ENCODE results near the gene SMU1. TPM values are rescaled to one million over a fixed set of nuclear protein-coding genes. Genes with fewer than 3 reads are reported as not detected.

The SMU1 gene
- total and polyA plus RNA-seq, 7 donors, result 8.4 to 18.4 (median 15.5) TPM

DNA sequence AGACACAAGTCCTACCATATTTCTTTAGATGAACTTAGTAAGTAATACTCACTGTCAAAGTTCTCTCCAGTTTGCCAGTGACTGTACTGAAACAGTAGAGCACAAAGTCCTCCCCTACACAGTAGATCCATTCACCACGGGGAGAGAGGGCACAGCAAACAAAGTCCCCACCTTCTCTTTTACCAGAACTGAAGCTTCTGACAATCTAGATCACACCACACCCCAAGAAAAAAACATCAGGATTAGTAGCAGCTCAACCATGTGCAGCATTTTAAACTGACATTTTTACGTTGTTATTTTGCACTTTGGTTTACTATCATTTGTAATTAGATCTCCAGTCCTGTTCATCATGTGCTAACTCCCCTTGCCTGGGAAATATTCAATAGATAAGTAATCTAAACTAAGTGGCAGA lies 28.4 kb downstream of the SMU1 start:
- Histone ChIP-seq H3K9me3 (no peaks in the 10 kb centered on the region), H3K27me3 (ENCODE audit: insufficient read depth in 3 of 3, low read length in 2 of 3) (no peaks in the 10 kb centered on the region), H3K27ac (no peak overlapping the region), H3K4me3 (no peak overlapping the region), H3K4me1 (peaks cover 14% of the 10 kb centered on the region), H3K36me3 (ENCODE audit: insufficient read depth in 1 of 2, low read depth in 1 of 2) (peaks cover 5 to 71% of the 10 kb centered on the region in 2 donors)
- TF ChIP-seq, protein P1, sequence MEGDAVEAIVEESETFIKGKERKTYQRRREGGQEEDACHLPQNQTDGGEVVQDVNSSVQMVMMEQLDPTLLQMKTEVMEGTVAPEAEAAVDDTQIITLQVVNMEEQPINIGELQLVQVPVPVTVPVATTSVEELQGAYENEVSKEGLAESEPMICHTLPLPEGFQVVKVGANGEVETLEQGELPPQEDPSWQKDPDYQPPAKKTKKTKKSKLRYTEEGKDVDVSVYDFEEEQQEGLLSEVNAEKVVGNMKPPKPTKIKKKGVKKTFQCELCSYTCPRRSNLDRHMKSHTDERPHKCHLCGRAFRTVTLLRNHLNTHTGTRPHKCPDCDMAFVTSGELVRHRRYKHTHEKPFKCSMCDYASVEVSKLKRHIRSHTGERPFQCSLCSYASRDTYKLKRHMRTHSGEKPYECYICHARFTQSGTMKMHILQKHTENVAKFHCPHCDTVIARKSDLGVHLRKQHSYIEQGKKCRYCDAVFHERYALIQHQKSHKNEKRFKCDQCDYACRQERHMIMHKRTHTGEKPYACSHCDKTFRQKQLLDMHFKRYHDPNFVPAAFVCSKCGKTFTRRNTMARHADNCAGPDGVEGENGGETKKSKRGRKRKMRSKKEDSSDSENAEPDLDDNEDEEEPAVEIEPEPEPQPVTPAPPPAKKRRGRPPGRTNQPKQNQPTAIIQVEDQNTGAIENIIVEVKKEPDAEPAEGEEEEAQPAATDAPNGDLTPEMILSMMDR (IDR thresholded peaks at IDR 0.05), result no peak
- DNase-seq (no peak), ATAC-seq (no peak)
- 76 to 79% (median 77%) methylated on average over 2 of the region's 2 CpGs for WGBS, 3 donors
- intact Hi-C loops (cut with DNase I), result no loop called here

DNA sequence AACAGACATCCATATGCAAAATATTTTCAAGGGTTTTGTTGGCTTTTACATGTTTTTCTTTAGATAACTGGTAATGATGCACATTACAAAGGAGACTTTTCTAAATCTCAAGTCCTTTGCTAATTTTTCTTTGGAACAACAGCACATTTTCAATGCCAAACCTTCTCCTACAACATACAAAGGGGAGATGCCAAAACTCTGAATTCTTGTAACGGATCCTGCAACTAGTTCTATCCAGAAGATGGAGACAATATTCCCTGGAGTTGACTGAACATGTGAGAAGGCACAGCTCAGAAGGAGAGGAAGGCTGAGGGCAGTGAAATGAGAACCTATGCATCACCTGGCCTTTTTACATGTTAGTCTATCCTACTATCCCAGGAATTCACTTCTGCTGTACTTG lies 30.4 kb downstream of the SMU1 start:
- Histone ChIP-seq H3K4me1 (peaks cover 14% of the 10 kb centered on the region), H3K27me3 (ENCODE audit: insufficient read depth in 3 of 3, low read length in 2 of 3) (no peaks in the 10 kb centered on the region), H3K4me3 (no peak overlapping the region), H3K27ac (no peak overlapping the region), H3K9me3 (no peaks in the 10 kb centered on the region), H3K36me3 (ENCODE audit: insufficient read depth in 1 of 2, low read depth in 1 of 2) (peaks cover 3 to 53% of the 10 kb centered on the region in 2 donors)
- TF ChIP-seq, protein P1 (IDR thresholded peaks at IDR 0.05), result no peak
- WGBS, 3 donors, result 68 to 85% (median 74%) methylated on average over 1 of the region's 1 CpG
- DNase-seq (no peak), ATAC-seq (no peak)
- intact Hi-C loops (cut with DNase I), result no loop called here

DNA sequence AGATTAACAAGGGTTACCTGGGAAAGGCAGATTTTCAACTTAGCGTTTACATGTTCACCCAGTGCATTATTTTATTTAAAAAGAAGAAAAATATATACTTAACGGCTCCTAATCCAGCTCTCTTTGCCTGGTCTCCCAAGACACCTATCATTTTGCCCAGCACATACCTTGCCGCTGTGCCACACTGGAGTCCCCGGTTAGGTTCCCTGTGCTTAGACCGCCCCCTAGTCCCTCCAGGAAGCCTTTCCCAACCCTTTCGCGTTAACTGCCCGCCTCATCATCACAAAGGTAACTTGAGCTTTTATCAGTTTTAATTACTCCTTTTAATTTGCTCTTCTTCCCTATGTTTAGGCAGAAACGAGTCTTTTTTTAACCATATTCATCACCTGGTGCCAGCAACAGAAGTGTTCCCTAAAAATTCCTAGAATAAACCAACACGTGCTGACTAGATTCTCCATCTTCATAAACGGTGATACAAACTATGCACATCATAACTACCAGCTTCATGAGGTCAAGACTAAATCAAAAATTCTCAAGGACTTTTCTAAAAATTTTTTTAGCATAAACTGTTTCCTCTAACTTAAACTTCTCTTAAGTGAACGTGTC lies 31.7 kb downstream of the SMU1 start:
- intact Hi-C loops (cut with DNase I), result no loop called here
- peak; percentile 34 to 49 (median 46) for ATAC-seq

DNA sequence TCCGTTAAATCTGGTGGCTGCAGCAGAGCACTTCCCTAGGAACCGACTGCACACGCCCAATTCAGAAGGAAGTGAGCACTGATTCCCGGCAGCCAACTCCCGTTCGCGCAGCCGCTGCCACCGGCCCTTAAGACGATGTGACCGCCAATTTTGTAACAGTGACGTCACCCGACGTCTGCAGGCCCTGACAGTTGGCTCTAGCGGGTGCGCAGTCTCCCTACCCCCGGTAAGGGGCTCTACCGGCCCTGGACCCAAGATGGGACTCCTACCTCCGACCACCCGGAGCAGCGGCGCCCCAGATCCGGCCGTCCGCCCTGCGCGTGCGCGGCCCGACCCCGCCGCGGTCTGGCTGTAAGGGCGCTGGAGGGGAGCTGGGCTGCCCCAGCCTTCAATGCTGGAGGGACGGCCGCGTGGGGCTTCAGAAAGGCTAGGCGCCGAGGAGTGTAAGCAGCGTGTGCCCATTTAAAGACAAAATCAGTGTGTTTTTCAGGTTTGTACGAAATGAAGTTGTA lies 32.3 kb downstream of the SMU1 start:
- TF ChIP-seq, protein P1 (IDR thresholded peaks at IDR 0.05), result no peak
- ATAC-seq, result peak; percentile 88 to 92 (median 89)
- H3K9me3 ChIP-seq, result no peaks in the 10 kb centered on the region
- H3K4me3 ChIP-seq, result peak overlapping the region; percentile 74
- H3K4me1 ChIP-seq, result peaks cover 14% of the 10 kb centered on the region
- H3K27ac ChIP-seq, result peak overlapping the region; percentile 97
- H3K36me3 ChIP-seq (ENCODE audit: insufficient read depth in 1 of 2, low read depth in 1 of 2), result peaks cover 8 to 57% of the 10 kb centered on the region in 2 donors
- peak; percentile 85 to 90 for DNase-seq
- intact Hi-C loops (cut with DNase I), result no loop called here
- no peaks in the 10 kb centered on the region for H3K27me3 ChIP-seq (ENCODE audit: insufficient read depth in 3 of 3, low read length in 2 of 3)
- WGBS, 3 donors, result 1 to 2% (median 1%) methylated on average over 41 of the region's 41 CpGs

More for the DNA sequence above, 31.7 kb downstream of the SMU1 start:
- peaks cover 14% of the 10 kb centered on the region for H3K4me1 ChIP-seq
- TF ChIP-seq, protein P1 (IDR thresholded peaks at IDR 0.05), result no peak
- H3K9me3 ChIP-seq, result no peaks in the 10 kb centered on the region
- no peak for DNase-seq
- H3K4me3 ChIP-seq, result peak overlapping the region; percentile 74
- peaks cover 7 to 57% of the 10 kb centered on the region in 2 donors for H3K36me3 ChIP-seq (ENCODE audit: insufficient read depth in 1 of 2, low read depth in 1 of 2)
- 48 to 58% (median 50%) methylated on average over 12 of the region's 12 CpGs for WGBS, 3 donors
- no peaks in the 10 kb centered on the region for H3K27me3 ChIP-seq (ENCODE audit: insufficient read depth in 3 of 3, low read length in 2 of 3)
- peak overlapping the region; percentile 97 for H3K27ac ChIP-seq
